Suprapubic skin (tissue), 4 donors: Measurements from ENCODE around the gene ACSL5.

Experiments used
- CTCF ChIP-seq, 2 donors: fragments of 200-600 bp in 1 of 2; fragments of 450-650 bp in 1 of 2; sonication (generic) in 1 of 2; IDR thresholded peaks; one replicate each; pipeline ENCODE4 v1.5.1; 2016 to 2019; ENCODE audit warnings: antibody characterized with exemption in 2 of 2, mild to moderate bottlenecking in 1 of 2, moderate library complexity in 1 of 2
- POLR2A ChIP-seq, 2 donors: fragments of 450-650 bp; IDR thresholded peaks; one replicate each; pipeline ENCODE4 v1.6.1; 2017; ENCODE audit warnings: antibody characterized with exemption in 2 of 2, mild to moderate bottlenecking in 2 of 2, moderate library complexity in 2 of 2
- POLR2AphosphoS5 ChIP-seq, 3 donors: sonication (generic); formaldehyde crosslinking; IDR thresholded peaks; one replicate each; pipeline ENCODE4 v1.6.1; 2017; ENCODE audit warnings: antibody characterized with exemption in 3 of 3

DNA sequence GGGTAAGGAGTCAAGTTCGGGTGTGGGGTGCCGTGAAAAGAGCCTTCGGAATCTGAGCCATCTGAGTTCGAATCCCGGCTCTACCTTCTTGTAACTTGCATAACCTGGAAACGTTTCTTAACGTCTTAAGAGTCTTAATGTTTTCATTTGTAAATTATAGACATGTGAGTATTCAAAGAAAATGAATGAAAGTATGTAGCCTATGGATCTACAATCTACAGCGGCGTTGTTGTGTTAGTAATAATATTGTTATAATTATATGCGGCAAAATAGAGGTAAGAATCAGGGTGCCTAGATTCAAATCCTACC, 73.7 kb downstream of the ACSL5 start:
- TF ChIP-seq POLR2AphosphoS5 (IDR thresholded peaks at IDR 0.05), result no peak
- no peak for TF ChIP-seq CTCF (IDR thresholded peaks at IDR 0.05)
- no peak for TF ChIP-seq POLR2A (IDR thresholded peaks at IDR 0.05)
